DMS114 treated with DMSO at 0.1 percent for 48 hours (cell line): ENCODE results near the gene ETS1.

Source experiments
- DNase-seq: peaks from one replicate; lab custom pipeline; 2025; ENCODE audit not compliant: unreplicated experiment; lab: John Stamatoyannopoulos, UW

Gene ETS1

DNA sequence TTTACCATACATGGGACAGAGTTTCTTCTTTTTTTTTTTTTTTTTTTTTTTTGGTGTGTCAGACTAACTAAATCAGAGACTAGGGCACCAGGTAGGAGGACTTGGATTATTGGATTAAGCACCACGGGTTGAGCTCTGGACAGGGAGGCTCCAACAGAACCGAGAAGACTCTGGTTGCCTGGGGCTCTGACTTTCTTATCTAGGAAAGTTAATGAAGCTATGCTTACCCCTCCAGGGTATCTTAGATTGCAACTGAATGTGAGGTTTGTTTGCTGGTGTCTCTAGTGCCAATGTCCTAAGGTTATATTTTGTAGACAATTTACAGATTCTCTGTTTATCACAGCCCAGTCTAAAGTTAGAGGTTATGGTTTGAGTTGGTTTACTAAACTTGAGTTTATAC, 18.1 kb downstream of the ETS1 start:
- DNase-seq, result no peak

DNA sequence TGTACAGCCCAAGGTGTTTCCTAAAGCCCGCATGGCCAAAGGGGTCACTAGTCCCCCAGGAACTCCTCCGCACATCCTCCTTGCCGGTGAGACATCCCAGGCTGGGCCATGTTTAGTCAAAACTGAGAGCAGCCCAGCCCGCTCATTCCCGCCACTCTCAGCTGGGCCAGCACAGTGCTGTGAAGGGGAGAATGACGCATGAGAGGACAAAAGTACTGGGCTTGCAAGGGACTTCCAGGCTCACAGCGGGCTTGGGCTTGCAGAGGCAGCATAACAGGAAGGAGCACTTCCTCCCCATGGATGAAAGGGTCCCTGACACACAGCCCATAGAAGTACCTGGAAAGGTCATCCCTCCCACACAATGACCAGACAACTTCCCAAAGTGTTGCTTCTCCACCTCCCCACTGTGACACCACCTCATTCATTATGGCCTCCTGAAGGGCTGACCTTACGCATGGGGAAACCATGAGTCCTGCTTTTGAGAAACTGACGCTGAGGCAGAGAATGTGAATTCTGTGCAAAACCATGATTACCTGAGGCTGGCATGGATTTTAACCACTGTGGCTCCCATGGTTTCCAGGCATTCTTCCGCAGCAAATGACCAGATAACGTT, 19.1 kb downstream of the ETS1 start:
- DNase-seq, result no peak

DNA sequence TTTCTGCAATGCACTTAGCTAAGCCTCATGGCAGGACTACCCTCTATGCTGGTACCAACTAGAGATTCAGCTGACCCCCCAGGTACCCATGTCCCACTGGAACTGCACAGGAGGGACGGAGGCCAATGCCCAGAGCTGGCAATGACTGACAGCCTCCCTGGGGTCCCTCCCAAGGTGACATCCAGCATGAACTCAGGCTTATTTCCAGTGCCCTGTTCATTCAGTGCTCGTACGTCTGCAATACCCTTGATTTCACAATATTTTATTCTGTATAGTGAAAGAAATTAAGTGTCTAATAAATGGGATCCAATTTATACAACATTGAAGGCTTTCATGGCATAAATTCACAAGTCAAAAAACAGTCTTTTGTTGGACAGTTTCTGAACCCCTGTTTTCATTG, 20.2 kb downstream of the ETS1 start:
- no peak for DNase-seq

DNA sequence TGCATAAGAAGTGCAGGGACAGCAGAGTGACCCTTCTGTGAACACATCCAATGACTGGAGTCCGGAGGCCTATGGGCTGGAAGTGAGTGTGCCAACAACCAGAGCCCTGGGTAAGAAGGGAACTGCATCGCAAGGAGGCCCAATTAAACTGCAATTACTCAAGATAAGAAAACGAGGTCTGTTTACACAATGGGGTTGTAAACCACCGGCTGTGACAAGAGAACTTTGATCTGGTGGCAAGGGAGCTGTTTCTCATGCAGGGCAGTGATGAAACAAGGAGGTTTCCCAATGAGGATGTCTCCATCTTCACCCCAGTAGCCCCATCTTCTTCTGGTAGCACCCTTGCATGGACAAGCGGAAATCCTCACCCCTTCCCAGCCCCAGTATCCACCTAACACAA, 21.5 kb downstream of the ETS1 start:
- no peak for DNase-seq

DNA sequence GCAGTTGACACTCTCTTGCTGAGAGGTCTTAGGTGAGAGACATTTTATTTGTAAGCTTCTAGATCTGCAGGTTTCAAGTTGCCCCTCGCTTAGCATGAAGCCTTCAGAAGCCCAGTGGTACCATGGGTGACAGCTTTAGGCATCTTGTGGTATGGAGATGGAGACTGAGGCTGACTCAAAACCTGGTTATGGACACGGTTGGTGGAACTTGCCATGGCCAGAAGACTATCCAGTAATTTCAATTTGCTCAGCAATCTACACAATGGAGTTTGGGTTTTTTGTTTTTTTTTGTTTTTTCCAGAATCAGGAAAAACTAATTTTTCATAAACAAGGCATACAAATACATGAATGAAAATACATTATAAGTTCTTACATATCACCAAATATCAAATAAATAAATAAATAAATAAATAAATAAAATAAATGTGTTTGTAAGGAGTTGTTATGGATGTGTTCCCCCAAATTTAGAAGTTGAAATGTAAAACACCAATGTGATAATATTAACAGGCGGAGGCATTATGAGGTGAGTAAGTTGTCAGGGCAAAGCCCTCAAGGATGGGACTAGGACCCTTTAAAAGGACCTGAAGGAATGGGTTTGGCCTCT, 22.6 kb downstream of the ETS1 start:
- DNase-seq, result no peak

DNA sequence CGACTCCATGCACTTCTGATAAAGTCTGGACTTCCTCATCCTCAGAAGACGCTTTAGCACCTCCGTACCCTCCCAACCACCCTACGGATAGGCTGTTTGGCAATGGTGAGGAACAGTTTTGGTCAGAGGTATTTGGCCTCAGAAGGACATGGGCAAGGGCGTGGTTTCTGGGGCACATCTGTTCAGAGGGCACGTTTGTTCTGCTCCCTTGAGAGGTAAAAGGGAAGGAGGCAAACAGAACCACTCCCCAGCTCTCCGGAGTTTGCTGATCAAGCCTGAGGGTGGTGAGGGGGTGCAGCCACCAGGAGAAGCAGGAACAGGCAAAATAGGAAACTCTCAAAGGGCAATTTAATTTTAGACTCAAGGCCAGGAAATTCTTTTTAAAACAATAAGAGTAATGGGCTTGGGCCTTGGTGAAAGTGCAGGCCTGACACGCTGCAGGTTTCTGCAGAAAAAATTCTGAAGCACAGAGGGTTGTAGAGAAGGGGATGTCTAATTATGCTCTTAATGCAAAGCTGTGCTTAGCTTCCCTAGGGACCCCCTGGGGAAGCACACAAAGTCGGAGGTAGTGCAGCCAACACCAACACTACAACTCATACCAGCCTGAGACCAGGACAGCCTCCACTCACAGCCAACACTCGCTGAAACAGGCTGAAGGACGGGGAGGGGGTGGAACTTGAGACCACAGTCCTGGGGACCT, 23.3 kb downstream of the ETS1 start:
- DNase-seq, result no peak

DNA sequence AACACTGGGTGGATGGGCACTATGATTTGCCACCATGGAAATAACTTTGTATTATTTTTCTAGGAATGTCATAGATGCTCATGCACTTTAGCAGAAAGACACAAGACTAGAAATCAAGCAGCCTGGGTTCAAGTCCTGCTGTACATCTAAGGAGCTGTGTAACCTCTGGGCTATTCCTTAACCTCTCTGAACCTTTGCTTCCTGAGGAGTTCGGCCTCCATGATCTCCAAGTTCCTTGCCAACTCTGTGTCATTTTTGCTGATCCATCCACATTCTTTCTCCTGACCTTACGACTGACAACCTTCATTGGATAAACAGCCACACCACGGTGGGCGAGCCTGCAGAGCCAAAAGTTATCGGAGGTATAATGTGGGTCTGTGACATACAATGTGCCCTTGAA, 24.1 kb downstream of the ETS1 start:
- no peak for DNase-seq

DNA sequence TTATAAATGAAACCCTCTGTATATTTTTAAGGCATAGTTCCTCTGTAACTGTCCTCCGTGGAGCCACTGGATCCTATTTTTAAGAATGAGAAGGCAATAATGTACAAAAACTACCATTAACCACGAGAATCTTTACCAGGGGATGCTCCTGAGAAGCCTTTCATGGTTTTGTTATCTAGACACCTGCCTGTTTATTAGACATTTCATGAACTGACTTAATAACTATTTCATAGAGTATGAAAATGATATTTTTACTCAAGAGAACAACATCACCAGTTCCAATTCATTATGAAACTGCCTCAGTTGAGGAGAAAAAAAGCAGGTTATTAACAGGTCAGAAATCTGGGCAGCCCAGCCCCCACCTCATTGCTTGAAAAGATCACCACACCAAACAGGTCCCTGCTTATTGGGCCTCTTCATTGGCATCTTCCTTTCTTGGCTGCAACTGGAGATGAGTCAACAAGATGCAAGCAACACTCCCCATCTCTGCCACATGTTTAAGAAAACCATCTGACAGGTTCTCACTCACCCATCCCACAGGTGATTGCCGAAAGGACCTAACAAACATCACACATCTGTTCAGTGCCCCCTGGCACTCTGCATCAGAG, 27.8 kb downstream of the ETS1 start:
- no peak for DNase-seq

DNA sequence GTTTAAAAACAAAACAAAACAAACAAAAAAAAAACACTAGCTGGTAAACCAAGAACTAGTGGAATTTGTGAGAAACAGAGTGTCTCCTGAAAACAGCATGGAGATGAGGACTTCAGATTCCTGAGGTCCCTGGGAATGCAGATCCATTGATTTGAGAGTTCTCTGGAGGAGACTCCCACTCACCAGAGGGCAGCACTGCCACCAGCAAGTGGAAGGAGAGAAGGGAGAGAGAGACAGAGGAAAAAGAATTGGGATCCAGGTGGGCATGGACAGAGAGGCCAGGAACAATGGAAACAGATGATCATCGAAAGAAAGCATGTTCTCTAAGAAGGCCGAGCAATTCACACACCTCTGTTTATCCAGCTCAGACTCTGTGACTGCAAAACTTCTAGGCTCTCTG, 31.8 kb downstream of the ETS1 start:
- DNase-seq, result no peak

DNA sequence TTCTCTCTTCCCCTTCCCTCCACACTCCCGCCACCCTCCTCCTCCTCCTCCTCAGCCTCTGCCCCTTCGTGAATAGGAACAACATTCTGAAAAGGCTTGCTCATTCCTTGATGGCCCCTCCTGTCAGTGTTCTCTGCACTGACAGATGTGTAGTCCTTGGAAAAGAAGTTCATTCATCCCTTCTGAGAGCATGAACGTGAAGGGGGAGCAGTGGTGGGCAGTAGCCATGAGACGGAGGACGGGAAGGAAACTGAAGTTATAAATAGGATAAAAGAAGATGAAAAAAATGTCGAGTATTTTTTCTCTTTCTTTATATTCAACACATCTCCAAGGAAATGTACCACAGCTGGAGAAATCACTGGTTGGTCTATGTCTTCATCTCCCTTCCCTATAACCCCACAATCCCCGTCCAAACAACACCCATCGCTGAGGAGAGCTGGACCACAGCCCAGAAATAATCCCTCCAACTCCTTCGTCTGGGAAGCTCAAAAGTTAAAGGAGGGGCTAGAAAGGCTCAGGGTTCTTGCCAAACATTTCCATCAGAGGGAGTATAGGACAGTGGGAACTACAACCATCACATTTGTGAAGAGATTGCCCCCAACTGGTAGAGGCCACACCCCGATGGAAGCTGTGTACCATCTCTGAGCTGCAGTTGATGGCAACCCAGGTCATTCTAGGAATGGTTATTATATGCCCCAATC, 33.5 kb downstream of the ETS1 start:
- DNase-seq, result no peak

DNA sequence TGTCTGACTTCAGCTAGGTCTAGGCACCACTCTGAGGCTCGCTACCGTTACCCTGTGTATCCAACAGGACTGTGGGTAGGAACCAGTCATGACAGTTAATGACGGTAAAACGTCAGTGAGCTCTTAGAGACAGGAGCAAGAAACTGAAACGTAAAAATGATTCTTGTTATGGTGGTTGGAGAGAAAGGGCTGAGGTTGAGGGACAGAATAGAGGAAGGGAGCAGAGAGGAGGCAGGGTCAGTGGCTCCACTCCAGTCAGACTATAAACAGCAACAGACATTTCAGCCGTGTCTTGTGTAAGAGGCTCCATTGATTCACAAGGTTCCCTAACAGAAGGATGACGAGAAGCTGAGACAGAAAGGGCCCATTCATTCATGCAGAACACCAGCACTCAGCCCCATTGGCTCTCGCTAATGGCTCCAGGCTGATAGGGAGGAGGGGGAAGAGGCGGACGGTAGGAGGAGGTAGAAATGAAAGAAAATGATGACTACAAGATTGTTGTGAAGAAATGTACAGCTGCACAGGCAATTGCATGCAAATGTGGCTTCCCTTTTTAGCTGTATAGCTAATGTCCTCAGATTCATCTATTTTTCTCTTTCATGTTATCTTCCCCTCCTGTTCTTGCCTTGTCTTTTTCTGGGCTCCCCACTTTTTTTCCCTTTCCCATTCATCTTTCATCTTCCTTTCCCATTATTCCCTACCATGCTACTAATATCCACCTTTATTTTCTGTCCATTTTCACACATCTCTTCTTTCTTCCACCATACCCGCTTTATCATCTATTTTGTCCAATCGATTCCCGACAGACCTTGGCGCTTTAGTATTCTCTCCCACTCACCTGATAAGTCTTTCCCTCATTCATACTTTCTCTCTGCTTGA, 34.3 kb downstream of the ETS1 start:
- no peak for DNase-seq

DNA sequence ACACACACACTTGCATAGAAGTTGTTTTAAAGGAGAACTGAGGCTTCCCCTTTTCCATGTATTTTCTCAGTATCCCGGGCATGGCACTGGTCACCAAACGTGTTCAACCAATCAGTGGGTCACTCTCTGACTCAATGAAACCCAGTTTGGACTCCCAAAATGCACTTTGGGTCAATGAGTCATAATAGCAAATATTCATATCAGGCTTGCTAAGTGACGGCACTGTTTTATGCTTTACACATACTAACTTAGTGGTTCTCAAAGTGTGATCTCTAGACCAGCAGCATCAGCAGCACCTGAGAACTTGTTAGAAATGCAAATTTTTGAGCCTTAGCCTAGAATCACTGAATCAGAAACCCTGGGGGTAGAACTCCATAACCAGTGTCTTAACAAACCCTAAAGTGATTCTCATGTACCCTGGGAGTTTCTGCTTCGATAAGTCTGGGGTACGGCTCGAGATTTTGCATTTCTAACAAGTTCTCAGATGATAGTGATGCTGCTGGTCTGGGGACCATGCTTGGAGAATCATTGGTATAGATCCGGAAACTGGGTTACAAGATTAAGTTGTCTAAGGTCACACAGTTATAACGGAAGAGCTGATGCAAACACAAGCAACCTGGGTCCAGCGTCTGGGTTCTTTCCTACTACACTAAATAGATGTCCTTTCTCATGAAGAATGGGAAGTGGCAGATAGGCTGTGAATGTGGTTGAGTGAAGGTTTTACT, 35.6 kb downstream of the ETS1 start:
- DNase-seq, result no peak

DNA sequence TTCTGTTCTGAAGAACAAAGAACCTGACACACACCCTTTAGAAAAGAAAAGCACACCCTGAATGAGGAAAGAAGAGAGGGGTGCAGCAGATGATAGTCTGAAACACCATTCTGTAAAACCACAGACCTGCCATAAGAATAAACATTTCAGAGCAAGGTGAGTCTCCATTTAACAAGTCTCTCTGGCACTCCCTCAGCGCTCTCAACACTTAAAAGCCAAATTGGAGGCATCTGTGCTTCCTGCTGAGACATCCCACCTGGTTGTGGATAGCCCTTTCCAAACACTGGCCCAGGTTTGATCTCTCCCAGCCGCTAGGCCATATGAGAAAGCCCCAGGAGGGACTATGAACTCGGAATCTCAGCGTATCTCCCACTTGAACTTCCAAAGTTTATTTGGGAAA, 36.3 kb downstream of the ETS1 start:
- no peak for DNase-seq

DNA sequence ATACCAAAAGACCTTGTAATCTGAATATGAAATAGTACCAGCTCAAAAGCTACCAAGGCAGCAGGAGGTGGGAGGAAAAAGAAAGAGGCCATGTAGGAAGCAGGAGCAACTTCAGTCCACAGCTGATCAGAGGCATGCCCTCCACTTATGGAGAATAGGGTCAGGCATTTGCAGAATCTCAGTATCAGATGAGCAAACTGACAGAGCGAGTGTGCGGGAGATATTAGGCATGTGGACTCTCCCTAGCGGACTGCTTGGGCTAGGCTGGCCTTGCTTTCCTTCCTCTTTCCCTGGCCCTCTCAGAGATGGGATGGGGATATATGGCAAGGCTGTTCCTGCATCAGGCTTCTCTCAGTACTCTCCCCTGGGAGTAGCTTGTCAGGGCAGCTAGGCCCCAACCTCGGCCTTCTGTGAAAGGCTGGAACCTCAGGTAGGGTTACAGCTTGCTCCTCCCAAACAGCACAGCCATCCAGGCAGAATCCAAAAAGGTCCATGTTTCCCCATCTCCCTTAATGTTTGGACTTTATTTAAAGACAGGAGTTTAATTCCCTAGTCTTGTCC, 37.0 kb downstream of the ETS1 start:
- DNase-seq, result no peak

DNA sequence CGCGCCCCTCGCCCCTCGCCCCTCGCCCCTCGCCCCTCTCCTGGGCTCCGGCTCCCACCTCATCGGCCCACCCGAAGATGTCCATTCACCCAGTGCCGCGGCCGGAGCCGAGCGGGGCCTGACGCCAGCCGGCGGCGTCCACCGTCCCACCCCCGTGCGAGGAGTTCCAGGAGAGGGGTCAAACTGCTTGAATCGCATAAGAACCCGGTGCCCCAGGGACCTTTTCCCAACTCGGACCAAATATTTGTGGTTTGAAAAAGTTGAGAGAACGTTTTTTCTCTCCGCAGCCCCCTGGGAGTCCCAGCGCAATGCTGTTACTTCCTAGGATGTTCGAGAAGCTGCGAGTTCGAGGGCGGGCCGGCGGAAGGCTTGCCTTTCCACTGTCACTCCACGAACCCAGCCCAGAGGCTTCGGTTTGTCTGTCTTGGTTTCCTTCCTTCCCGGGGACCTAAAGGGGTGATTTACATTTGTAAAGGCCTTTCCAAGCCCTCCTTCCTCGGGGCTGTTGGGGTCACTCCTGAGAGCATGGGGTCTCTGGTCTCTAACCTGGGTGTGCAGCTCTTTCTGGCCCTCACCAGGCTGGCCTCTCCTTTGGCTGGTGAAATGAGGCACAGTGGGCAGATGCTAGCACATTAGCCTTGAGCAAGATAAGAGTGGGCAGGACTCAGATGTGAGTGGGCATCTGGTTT, 38.0 kb downstream of the ETS1 start:
- DNase-seq, result no peak

DNA sequence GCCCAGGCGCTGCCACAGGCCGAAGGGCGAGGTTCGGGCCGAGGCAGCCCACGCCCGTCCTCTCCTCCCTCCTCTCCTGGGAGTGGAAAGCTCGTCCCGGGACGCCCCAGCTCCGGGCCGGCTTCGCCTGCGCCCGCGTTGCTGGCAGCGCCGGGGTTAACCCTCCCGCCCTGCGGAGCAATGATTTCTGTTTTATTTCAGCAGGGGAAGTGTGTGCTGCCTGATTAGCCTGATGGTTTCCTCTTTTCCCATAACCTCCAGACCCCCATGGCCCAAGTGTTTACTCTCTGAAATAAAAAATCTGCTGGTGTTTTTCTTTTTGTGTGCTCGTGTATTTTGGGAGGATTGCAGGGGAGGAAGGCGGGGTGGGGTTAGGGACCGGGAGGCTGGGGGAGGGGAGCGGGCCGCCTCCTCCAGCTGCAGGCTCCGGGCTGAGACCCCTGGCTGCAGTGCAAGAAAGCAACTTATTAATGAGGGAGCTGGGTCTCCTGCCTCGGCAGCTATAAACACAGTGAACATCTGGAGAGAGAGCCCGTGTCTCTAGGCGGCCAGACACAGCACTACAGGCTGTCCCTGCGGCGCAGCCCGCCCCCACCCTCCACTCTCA, 38.6 kb downstream of the ETS1 start:
- DNase-seq, result no peak

DNA sequence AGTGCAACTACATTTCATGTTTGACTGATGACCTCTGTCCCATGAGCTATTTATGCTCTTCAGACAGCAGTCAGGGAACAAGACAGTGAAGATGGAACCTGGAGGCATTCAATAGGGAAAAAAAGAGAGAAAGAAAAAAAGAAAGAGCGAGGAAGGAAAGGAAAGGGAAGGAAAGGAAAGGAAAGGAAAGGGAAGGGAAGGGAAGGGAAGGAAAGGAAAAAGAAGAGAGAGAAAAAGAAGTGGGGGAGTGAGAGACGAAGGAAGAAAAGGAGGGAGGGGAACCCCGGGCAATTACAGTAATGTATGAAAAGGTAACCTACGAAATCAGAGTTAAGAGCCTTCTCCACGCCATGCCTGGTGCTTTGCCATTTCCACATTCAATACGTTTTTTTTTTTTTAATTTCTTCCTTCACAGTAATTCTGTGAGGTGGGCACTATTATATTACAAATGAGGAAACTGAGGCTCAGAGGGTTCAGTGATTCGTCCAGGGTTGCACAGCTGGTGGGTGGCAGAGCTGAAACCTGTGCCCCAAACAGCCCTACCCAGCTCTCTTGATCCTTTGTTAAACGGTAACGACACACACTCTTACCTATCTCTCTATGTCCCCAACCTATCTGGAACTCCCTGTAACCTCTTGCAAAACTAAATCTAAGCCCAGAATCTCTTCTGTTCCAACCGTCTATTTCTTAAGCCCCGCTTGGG, 39.3 kb downstream of the ETS1 start:
- DNase-seq, result no peak

DNA sequence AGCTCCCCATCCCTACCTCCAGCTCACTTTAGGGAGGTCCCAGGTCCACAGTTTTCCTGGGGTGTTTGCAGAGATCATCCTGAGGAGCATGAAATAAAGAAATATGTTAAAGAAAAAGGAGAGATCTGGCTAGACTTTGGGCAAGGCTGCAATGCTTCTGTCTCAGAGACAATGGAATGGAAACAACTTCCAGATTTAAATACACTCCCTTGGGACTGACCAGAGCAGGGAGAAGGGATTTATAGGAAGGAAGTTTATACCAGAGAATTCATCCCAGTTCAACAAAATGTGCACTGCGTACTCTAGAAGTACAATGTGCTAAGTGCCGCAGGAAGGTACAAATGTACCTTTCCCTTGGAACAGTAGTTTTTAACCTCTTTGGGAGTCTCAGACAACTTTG, 40.4 kb downstream of the ETS1 start:
- no peak for DNase-seq
